ENCODE results near the gene TMOD3. TPM values are rescaled to one million over a fixed set of nuclear protein-coding genes. Genes with fewer than 3 reads are reported as not detected.

Gene TMOD3
- polyA plus RNA-seq, 2 of the 4 experiments (the other 2 are of a cell fraction) = 57.5 to 111 TPM

DNA sequence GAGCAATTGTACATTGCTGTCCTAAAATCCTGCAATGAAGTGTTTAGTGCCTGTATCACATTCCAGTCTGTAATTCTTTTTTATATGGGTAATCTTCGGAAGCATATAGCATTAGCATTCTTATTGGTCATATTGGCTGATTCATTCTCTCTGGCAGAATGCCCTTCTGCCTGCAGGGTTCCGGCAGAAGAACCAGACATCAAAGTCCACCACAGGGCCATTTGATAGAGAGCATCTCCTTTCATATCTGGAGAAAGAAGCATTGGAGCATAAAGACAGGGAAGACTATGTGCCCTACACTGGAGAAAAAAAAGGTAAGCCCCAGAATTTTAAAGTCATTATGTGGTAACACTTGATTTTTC lies 39.6 kb downstream of the TMOD3 start (continued):
- TF ChIP-seq JUN (IDR thresholded peaks at IDR 0.05) (peak; percentile 79 to 93), CHD4 (IDR thresholded peaks at IDR 0.05; ENCODE audit: borderline replicate concordance) (no peak), POLR2AphosphoS2 (conservative IDR thresholded peaks at IDR 0.05; ENCODE audit: low read length) (no peak), CBX2 (IDR thresholded peaks at IDR 0.05; ENCODE audit: borderline replicate concordance, low read depth) (no peak), ATOH8 (CRISPR knock-in tag; IDR thresholded peaks at IDR 0.05; ENCODE audit: low read depth) (no peak), HEYL (CRISPR knock-in tag; IDR thresholded peaks at IDR 0.05) (no peak), EP300 (IDR thresholded peaks at IDR 0.05) (peak; percentile 59 to 82; a peak in 3 of 5 replicates), FOSL2 (IDR thresholded peaks at IDR 0.05) (peak; percentile 80), FOSL2 (CRISPR knock-in tag; IDR thresholded peaks at IDR 0.05) (peak; percentile 88), KDM5A (IDR thresholded peaks at IDR 0.05) (no peak), MAZ (IDR thresholded peaks at IDR 0.05; ENCODE audit: borderline replicate concordance, low read depth, low read length) (no peak), HOXB5 (CRISPR knock-in tag; IDR thresholded peaks at IDR 0.05) (0 out of 2 replicates have a peak, but pooled peaks have one; percentile 3), ESRRA (IDR thresholded peaks at IDR 0.05; ENCODE audit: borderline replicate concordance, low read length) (no peak), NFE2L2 (conservative IDR thresholded peaks at IDR 0.05; ENCODE audit: low read length) (peak; percentile 86), KDM1A (IDR thresholded peaks at IDR 0.05; ENCODE audit: low read depth) (no peak), POLR2A (IDR thresholded peaks at IDR 0.05; ENCODE audit: low read length) (no peak), TP53 (CRISPR knock-in tag; IDR thresholded peaks at IDR 0.05) (no peak), SMC3 (IDR thresholded peaks at IDR 0.05) (peak; percentile 26; the same call in 1 of the 3 replicates), HOXB13 (CRISPR knock-in tag; IDR thresholded peaks at IDR 0.05; ENCODE audit: low read depth) (0 out of 2 replicates have a peak, but pooled peaks have one; percentile 25), ZC3H11A (IDR thresholded peaks at IDR 0.05) (no peak)
- TF ChIP-seq, protein P1, sequence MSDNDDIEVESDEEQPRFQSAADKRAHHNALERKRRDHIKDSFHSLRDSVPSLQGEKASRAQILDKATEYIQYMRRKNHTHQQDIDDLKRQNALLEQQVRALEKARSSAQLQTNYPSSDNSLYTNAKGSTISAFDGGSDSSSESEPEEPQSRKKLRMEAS (IDR thresholded peaks at IDR 0.05) = peak; percentile 45; the same call in 1 of the 2 replicates
- TF ChIP-seq, protein P2, sequence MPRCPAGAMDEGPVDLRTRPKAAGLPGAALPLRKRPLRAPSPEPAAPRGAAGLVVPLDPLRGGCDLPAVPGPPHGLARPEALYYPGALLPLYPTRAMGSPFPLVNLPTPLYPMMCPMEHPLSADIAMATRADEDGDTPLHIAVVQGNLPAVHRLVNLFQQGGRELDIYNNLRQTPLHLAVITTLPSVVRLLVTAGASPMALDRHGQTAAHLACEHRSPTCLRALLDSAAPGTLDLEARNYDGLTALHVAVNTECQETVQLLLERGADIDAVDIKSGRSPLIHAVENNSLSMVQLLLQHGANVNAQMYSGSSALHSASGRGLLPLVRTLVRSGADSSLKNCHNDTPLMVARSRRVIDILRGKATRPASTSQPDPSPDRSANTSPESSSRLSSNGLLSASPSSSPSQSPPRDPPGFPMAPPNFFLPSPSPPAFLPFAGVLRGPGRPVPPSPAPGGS (IDR thresholded peaks at IDR 0.05) = peak; percentile 56; the same call in 1 of the 3 replicates

- FAIRE-seq = peak; percentile 74
- WGBS (ENCODE audit: missing lambda C conversion rate) = 85% methylated on average over 2 of the region's 2 CpGs
- ChIA-PET CTCF (interaction anchor here (0.9 to 6.4 kb wide), 6 partner anchors 9 to 94 kb away, joined by 3 to 48 read pairs (median 6); no protein-coding TSS in a partner anchor), POLR2A (interaction anchor here (1.0 to 1.1 kb wide), 2 partner anchors 9 to 34 kb away, joined by 3 read pairs; no protein-coding TSS in a partner anchor)
- no peak for ATAC-seq
- Histone ChIP-seq H3K4me2 (no peak overlapping the region; the same call in 1 of the 3 replicates), H3K4me1 (peaks cover 71% of the 10 kb centered on the region), H3K4me3 (peak overlapping the region; percentile 32; the same call in 2 of the 3 replicates), H3K9me3 (peaks cover 19% of the 10 kb centered on the region), H3K27ac (peak overlapping the region; percentile 89 to 90)
- TF ChIP-seq PHF8 (IDR thresholded peaks at IDR 0.05; ENCODE audit: borderline replicate concordance, low read depth) = no peak
- 0 out of 2 replicates have a peak, but pooled peaks have one; percentile 17 for TF ChIP-seq KDM1A (IDR thresholded peaks at IDR 0.05; ENCODE audit: low read depth)
- TF ChIP-seq HOXB13 (CRISPR knock-in tag; IDR thresholded peaks at IDR 0.05; ENCODE audit: low read depth) = no peak
- TF ChIP-seq RAD21 (conservative IDR thresholded peaks at IDR 0.05 in 1 of 2, IDR thresholded peaks at IDR 0.05 in 1 of 2) = no peak
- no peak for DNase-seq (ENCODE audit: low read depth in 1 of 2, low spot score in 1 of 2)
These were observed 41.3 kb downstream of the TMOD3 start for GRCh38 chr15:51870774-51871173.
